ENCODE measurements around the gene DCBLD1. TPM values are rescaled to one million over a fixed set of nuclear protein-coding genes. Genes with fewer than 3 reads are reported as not detected.

DCBLD1 gene
- total and polyA plus RNA-seq, 4 donors = 2.7 to 10.4 (median 4.4) TPM

GRCh38 chr6:117568831-117569410 lies 86.4 kb downstream of the DCBLD1 start:
- no peak for TF ChIP-seq GABPA (IDR thresholded peaks at IDR 0.05 in 1 of 2, conservative IDR thresholded peaks at IDR 0.05 in 1 of 2)
- no peak for TF ChIP-seq RXRA (IDR thresholded peaks at IDR 0.05)
- TF ChIP-seq HNF4G (IDR thresholded peaks at IDR 0.05) = no peak
- TF ChIP-seq EGR1 (IDR thresholded peaks at IDR 0.05; ENCODE audit: low read depth in 2 of 2) = no peak
- no peak for TF ChIP-seq CTCF (IDR thresholded peaks at IDR 0.05; ENCODE audit: low read depth, low read length, missing input control)
- no peak for TF ChIP-seq HNF4A (conservative IDR thresholded peaks at IDR 0.05)
- TF ChIP-seq ATF3 (IDR thresholded peaks at IDR 0.05) = no peak
- TF ChIP-seq ZBTB33 (IDR thresholded peaks at IDR 0.05) = no peak
- no peak for TF ChIP-seq REST (IDR thresholded peaks at IDR 0.05)
- TF ChIP-seq RAD21 (IDR thresholded peaks at IDR 0.05) = no peak
- TF ChIP-seq FOXA2 (IDR thresholded peaks at IDR 0.05) = no peak
- TF ChIP-seq YY1 (IDR thresholded peaks at IDR 0.05) = no peak
- no peak for TF ChIP-seq FOXA1 (IDR thresholded peaks at IDR 0.05)
- no peak for TF ChIP-seq MAX (IDR thresholded peaks at IDR 0.05)
- TF ChIP-seq SP1 (IDR thresholded peaks at IDR 0.05) = no peak
- TF ChIP-seq JUND (IDR thresholded peaks at IDR 0.05) = no peak
- Histone ChIP-seq H3K27me3 (ENCODE audit: control insufficient read depth in 4 of 4, insufficient read depth in 4 of 4, low read length in 3 of 4) (no peaks in the 10 kb centered on the region), H3K4me1 (ENCODE audit: control insufficient read depth in 4 of 4, insufficient read depth in 4 of 4, low read length in 3 of 4) (no peaks in the 10 kb centered on the region), H3K4me3 (ENCODE audit: low read depth in 1 of 3, low read length in 3 of 3) (no peak overlapping the region), H3K9me3 (ENCODE audit: control insufficient read depth in 4 of 4, low read length in 3 of 4) (no peaks in the 10 kb centered on the region), H3K9ac (ENCODE audit: low read depth in 1 of 2, low read length in 2 of 2) (no peak overlapping the region), H3K36me3 (ENCODE audit: control insufficient read depth in 4 of 4, insufficient read depth in 3 of 4, low read depth in 1 of 4, low read length in 3 of 4) (peaks cover 5 to 38% (median 29%) of the 10 kb centered on the region in 4 donors), H3K27ac (ENCODE audit: low read depth in 1 of 2, low read length in 2 of 2) (no peak overlapping the region)
- 65% methylated on average over 1 of the region's 1 CpG for WGBS
- no peak for DNase-seq (ENCODE audit: low spot score)

Measured in liver (tissue), 9 donors.